Lower leg skin (tissue), 3 donors: ENCODE data around the gene B3GALT6.

Experiments
- POLR2A ChIP-seq, 2 donors: fragments of 450-650 bp; IDR thresholded peaks; one replicate each; pipeline ENCODE4 v1.6.1; 2016 to 2017; ENCODE audit warnings: antibody characterized with exemption in 2 of 2, mild to moderate bottlenecking in 1 of 2, moderate library complexity in 1 of 2
- TF ChIP-seq, protein P1 (sequence below), 3 donors: fragments of 450-650 bp; IDR thresholded peaks; one replicate each; pipeline ENCODE4 v1.5.1; 2016; ENCODE audit warnings: antibody characterized with exemption in 3 of 3, mild to moderate bottlenecking in 3 of 3, moderate library complexity in 2 of 3

DNA sequence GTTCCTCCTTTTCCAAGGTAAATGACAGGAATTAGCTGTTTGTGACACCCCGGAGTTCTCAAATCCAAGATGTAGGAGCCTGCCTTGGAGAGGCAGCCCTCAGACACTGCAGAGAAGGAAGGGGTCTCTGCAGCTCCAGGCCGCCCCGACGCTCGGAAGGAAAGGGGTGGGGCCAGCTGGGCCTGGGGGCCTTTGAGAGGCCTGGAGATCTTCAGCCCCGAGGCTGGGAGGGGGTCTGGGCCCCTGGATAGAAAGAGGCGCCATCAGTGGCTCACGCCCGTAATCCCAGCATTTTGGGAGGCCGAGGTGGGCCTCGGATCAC, 24.5 kb upstream of the B3GALT6 start:
- TF ChIP-seq, protein P1, sequence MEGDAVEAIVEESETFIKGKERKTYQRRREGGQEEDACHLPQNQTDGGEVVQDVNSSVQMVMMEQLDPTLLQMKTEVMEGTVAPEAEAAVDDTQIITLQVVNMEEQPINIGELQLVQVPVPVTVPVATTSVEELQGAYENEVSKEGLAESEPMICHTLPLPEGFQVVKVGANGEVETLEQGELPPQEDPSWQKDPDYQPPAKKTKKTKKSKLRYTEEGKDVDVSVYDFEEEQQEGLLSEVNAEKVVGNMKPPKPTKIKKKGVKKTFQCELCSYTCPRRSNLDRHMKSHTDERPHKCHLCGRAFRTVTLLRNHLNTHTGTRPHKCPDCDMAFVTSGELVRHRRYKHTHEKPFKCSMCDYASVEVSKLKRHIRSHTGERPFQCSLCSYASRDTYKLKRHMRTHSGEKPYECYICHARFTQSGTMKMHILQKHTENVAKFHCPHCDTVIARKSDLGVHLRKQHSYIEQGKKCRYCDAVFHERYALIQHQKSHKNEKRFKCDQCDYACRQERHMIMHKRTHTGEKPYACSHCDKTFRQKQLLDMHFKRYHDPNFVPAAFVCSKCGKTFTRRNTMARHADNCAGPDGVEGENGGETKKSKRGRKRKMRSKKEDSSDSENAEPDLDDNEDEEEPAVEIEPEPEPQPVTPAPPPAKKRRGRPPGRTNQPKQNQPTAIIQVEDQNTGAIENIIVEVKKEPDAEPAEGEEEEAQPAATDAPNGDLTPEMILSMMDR (IDR thresholded peaks at IDR 0.05), result no peak
- no peak for TF ChIP-seq POLR2A (IDR thresholded peaks at IDR 0.05)
